Non-pigmented ciliary epithelial cell (primary cell): Measurements from ENCODE around the gene GPR161.
"Not testable (repeated sequence)": the region's sequence is repeated elsewhere in the genome, so short reads cannot be mapped to it uniquely, and the experiment has no call there.

Experiments
- DNase-seq: peaks from one replicate; pipeline ENCODE4 v3.0.0-alpha.2; 2010; ENCODE audit warnings: low read depth

The GPR161 gene

GRCh38 chr1:168086438-168086837 lies 50.3 kb downstream of the GPR161 start:
- no peak for DNase-seq

GRCh38 chr1:168085401-168085872 lies 51.3 kb downstream of the GPR161 start:
- no peak for DNase-seq

GRCh38 chr1:168084396-168085231 lies 52.1 kb downstream of the GPR161 start:
- DNase-seq = no peak

- no peak for DNase-seq
Observed at GRCh38 chr1:168083456-168084325, 53.0 kb downstream of the GPR161 start.

- no peak for DNase-seq
Observed at GRCh38 chr1:168082008-168082876, 54.5 kb downstream of the GPR161 start.

- peak; percentile 74 for DNase-seq
Observed at GRCh38 chr1:168081373-168082007, 55.2 kb downstream of the GPR161 start.

- no peak for DNase-seq
Observed at GRCh38 chr1:168079761-168080160, 57.0 kb downstream of the GPR161 start.

- DNase-seq = no peak
Observed at GRCh38 chr1:168069384-168069783, 67.3 kb downstream of the GPR161 start.

- DNase-seq = no peak
Observed at GRCh38 chr1:168065506-168065905, 71.2 kb downstream of the GPR161 start.

- no peak for DNase-seq
Observed at GRCh38 chr1:168064216-168064615, 72.5 kb downstream of the GPR161 start.

GRCh38 chr1:168057921-168058320 lies 78.8 kb downstream of the GPR161 start:
- no peak for DNase-seq

- no peak for DNase-seq
Observed at GRCh38 chr1:168057355-168057754, 79.4 kb downstream of the GPR161 start.

GRCh38 chr1:168056152-168056551 lies 80.6 kb downstream of the GPR161 start:
- DNase-seq = not testable (repeated sequence)

GRCh38 chr1:168054117-168054516 lies 82.6 kb downstream of the GPR161 start:
- no peak for DNase-seq

- no peak for DNase-seq
Observed at GRCh38 chr1:168053681-168054080, 83.0 kb downstream of the GPR161 start.

GRCh38 chr1:168050880-168051279 lies 85.8 kb downstream of the GPR161 start:
- DNase-seq = no peak

- DNase-seq = no peak
Observed at GRCh38 chr1:168050307-168050706, 86.4 kb downstream of the GPR161 start.

- DNase-seq = no peak
Observed at GRCh38 chr1:168045311-168045710, 91.4 kb downstream of the GPR161 start.

GRCh38 chr1:168042362-168042761 lies 94.4 kb downstream of the GPR161 start:
- no peak for DNase-seq

- no peak for DNase-seq
Observed at GRCh38 chr1:168035345-168035744, 101.4 kb downstream of the GPR161 start.

GRCh38 chr1:168032029-168032428 lies 104.7 kb downstream of the GPR161 start:
- DNase-seq = no peak
